ENCODE results near the gene SHMT2.

DNA sequence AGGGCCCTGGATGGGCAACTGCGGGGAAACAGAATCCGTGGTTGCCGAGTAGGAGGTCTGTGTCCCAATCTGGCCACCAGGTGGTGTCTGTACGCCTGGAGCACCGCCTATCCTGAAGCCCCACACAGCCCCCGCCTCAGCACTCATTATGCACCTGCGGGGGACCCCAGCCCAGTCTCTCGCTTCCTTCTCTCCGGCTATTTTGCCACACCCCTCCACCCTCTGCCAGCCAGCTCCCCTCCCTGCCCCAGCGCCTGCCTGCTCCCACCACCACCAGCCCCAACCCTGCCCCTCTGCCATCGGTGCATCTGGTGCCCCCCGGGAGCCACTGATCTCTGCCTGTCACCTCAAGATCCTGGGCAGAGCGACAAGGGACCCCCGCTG, 15.1 kb upstream of the SHMT2 start:
- TF ChIP-seq EZH2 (IDR thresholded peaks at IDR 0.05) (no peak), POLR2AphosphoS5 (IDR thresholded peaks at IDR 0.05; ENCODE audit: borderline replicate concordance, low read depth, low read length) (peak; percentile 14; the same call in 1 of the 2 replicates), FOXP2 (optimal IDR thresholded peaks at IDR 0.05; ENCODE audit: control extremely low read depth, extremely low read length, insufficient read depth) (no peak)

Measured in SK-N-MC (cell line).